Measurements from ENCODE around the gene FTCD. TPM values are rescaled to one million over a fixed set of nuclear protein-coding genes. Genes with fewer than 3 reads are reported as not detected.

FTCD gene
- total RNA-seq (2012; rRNA removed) (not detected in 2 replicates), polyA plus RNA-seq (2012; rRNA removed) (0.19 and 0.55 TPM in 2 replicates), Bru-seq, nascent RNA (percentile 39 among the genes with signal in this experiment), BruChase-seq, experiment 1, labeled RNA remaining after a 6-hour chase (percentile 58 among the genes with signal in this experiment), BruChase-seq, experiment 2, labeled RNA remaining after a 2-hour chase (percentile 46 among the genes with signal in this experiment)
- polyA plus RNA-seq (2012; cell fraction: cytosol; rRNA removed) = 0.16 and 0.28 TPM in 2 replicates
- 2.0 and 4.9 TPM in 2 replicates for polyA plus RNA-seq (2012; cell fraction: nucleus; rRNA removed; ENCODE audit: low replicate concordance)
- long read RNA-seq = 0 reads

DNA sequence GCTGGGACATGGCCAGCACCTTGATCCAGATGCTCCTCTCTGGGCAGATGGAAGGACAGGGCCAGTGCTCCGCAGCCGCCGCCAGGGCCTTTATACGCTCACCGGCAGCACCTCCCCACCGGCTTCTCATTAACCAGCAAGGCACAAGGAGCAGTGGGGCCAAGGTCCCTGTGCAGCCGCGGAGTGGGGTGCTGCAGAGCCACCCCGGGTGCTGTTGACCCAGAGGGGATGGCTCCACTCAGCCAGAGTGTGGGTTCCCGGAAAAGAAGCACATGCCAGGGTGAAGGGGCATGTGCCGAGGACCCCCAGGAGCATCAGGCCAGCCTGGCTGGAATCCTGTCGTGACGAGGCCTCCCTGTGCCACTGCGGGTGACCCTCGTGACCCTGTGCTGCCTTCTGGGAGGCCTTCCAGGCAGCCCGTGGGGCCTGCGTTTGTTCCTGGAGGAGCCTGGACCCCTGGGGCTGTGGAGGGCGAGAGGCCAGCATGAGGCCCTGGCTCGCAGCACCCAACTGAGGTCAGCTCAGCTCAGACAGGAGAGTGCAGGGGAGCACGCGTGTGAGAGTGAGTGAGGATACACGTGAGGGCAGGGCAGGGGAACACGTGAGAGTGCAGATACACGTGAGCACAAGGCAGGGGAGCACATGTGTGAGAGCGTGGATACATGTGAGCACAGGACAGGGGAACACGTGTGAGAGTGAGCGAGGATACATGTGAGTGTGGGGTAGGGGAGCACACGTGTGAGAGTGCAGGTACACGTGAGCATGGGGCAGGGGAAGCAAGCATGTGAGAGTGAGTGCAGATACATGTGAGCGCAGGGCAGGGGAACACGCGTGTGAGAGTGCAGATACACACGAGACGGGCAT lies at the start of gene FTCD:
TSS of gene FTCD (minus strand) at position 66 of the 864 bp plus-strand sequence. CDS start at position 10, 56 bp downstream.
- Histone ChIP-seq H3K27ac (ENCODE audit: insufficient read depth, low read length) (no peak within 1 kb of the TSS), H3K9me1 (ENCODE audit: insufficient read depth, low read length) (0 out of 2 replicates have a peak, but pooled peaks cover 3% of the 10 kb centered on the region), H3K9me3 (ENCODE audit: control insufficient read depth, insufficient read depth, low read length) (no peaks in the 10 kb centered on the region), H3K4me1 (ENCODE audit: control insufficient read depth, insufficient read depth, low read length) (peaks cover 2% of the 10 kb centered on the region), H3K9ac (ENCODE audit: low read depth, low read length) (no peak within 1 kb of the TSS), H2BK5ac (ENCODE audit: low read depth, low read length, poor library complexity, severe bottlenecking) (no peak within 1 kb of the TSS), H4K20me1 (ENCODE audit: insufficient read depth, low read length) (no peaks in the 10 kb centered on the region), H3K4ac (ENCODE audit: low read depth, low read length) (no peak within 1 kb of the TSS), H3K4me3 (ENCODE audit: insufficient read depth, low read depth, low read length) (no peak within 1 kb of the TSS), H2AFZ (replicated peaks; ENCODE audit: low read length, poor library complexity) (peak within 1 kb of the TSS; percentile 51), H3K56ac (ENCODE audit: extremely low read depth, insufficient read depth, low read length) (no peak within 1 kb of the TSS), H3K23ac (ENCODE audit: low read depth, low read length) (no peak within 1 kb of the TSS), H3K4me2 (ENCODE audit: low read depth, low read length) (no peak within 1 kb of the TSS), H2BK120ac (ENCODE audit: low read depth, low read length) (no peak within 1 kb of the TSS), H4K91ac (ENCODE audit: insufficient read depth, low read depth, low read length) (no peak within 1 kb of the TSS), H2AK5ac (ENCODE audit: low read depth, low read length) (peak within 1 kb of the TSS; percentile 35; the same call in 1 of the 2 replicates), H3K79me1 (ENCODE audit: low read depth in 1 of 2, low read length in 2 of 2) (no peaks in the 10 kb centered on the region), H3K18ac (ENCODE audit: low read depth, low read length) (no peak within 1 kb of the TSS), H3K36me3 (ENCODE audit: control insufficient read depth, insufficient read depth, low read length) (no peaks in the 10 kb centered on the region), H2BK20ac (ENCODE audit: low read depth, low read length) (no peak within 1 kb of the TSS), H3K27me3 (ENCODE audit: control insufficient read depth, insufficient read depth, low read length) (no peaks in the 10 kb centered on the region), H3K14ac (replicated peaks; ENCODE audit: low read depth, low read length) (no peak within 1 kb of the TSS), H2BK15ac (ENCODE audit: low read depth, low read length) (no peak within 1 kb of the TSS), H2AK9ac (replicated peaks; ENCODE audit: low read depth, low read length, poor library complexity) (no peak within 1 kb of the TSS), H4K8ac (ENCODE audit: low read depth in 2 of 2, low read length in 2 of 2) (no peak within 1 kb of the TSS), H4K5ac (ENCODE audit: low read depth, low read length) (no peak within 1 kb of the TSS)
- POLR2A ChIA-PET (ENCODE audit: unreplicated experiment) = no interaction called here
- no peak for DNase-seq
- no TSS peak for BruUV-seq (replicated peaks)
- CTCF ChIA-PET = no interaction called here
- dilution Hi-C loops (cut with HindIII; ENCODE audit: low sequenced_read_pairs, unreplicated experiment) (no loop called here), intact Hi-C loops (cut with micrococcal nuclease) (no loop called here), in situ Hi-C loops (cut with MboI; ENCODE audit: low sequenced_read_pairs) (no loop called here)
- no peak for ATAC-seq (ENCODE audit: low read depth)
- TF ChIP-seq FOS (IDR thresholded peaks at IDR 0.05; ENCODE audit: low read depth, low read length) (no peak), RAD21 (IDR thresholded peaks at IDR 0.05; ENCODE audit: low read length) (no peak), ELK1 (IDR thresholded peaks at IDR 0.05; ENCODE audit: borderline replicate concordance, low read depth, low read length) (no peak), CHD1 (IDR thresholded peaks at IDR 0.05; ENCODE audit: low read depth, low read length) (no peak), MAFK (IDR thresholded peaks at IDR 0.05; ENCODE audit: low read depth, low read length) (no peak), SMC3 (IDR thresholded peaks at IDR 0.05; ENCODE audit: low read depth, low read length) (no peak), RCOR1 (IDR thresholded peaks at IDR 0.05; ENCODE audit: insufficient replicate concordance, low read length) (no peak), BHLHE40 (IDR thresholded peaks at IDR 0.05; ENCODE audit: low read depth, low read length) (no peak), POLR2A (IDR thresholded peaks at IDR 0.05; ENCODE audit: low read depth, low read length) (no peak), MAZ (IDR thresholded peaks at IDR 0.05; ENCODE audit: borderline replicate concordance, low read depth, low read length) (no peak), RFX5 (IDR thresholded peaks at IDR 0.05; ENCODE audit: low read depth, low read length) (no peak)
- TF ChIP-seq, protein P1, sequence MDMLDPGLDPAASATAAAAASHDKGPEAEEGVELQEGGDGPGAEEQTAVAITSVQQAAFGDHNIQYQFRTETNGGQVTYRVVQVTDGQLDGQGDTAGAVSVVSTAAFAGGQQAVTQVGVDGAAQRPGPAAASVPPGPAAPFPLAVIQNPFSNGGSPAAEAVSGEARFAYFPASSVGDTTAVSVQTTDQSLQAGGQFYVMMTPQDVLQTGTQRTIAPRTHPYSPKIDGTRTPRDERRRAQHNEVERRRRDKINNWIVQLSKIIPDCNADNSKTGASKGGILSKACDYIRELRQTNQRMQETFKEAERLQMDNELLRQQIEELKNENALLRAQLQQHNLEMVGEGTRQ (IDR thresholded peaks at IDR 0.05; ENCODE audit: low read depth, low read length) = no peak
- 88% methylated on average over 19 of the region's 34 CpGs; no CpG with 5 or more reads in 1 of the 2 experiments for WGBS, 2 experiments (ENCODE audit: extremely low coverage in 2 of 2, insufficient read length in 1 of 2)
